ENCODE measurements around the gene FNDC3B.

- no peak for TF ChIP-seq EP300 (IDR thresholded peaks at IDR 0.05; ENCODE audit: borderline replicate concordance)
- TF ChIP-seq TAF1 (IDR thresholded peaks at IDR 0.05; ENCODE audit: low read depth) = no peak
These were observed 30.1 kb downstream of the FNDC3B start for GRCh38 chr3:172069478-172069877.

All from Ishikawa (cell line).